Spleen (tissue), 11 donors: ENCODE results near the gene TBR1. TPM values are rescaled to one million over a fixed set of nuclear protein-coding genes. Genes with fewer than 3 reads are reported as not detected.
A peak's percentile ranks its signal among the peaks of the same experiment; 100 is the strongest.

ENCODE experiments used
- DNase-seq: peaks from one replicate; pipeline ENCODE4 v3.0.0-alpha.2; 2020
- H3K27ac ChIP-seq, 8 donors: fragments of 200-600 bp; sonication (generic) in 7 of 8; 1 replicate in 4 of 8; 2 replicates in 4 of 8; pipeline versions ENCODE4 v1.5.0 to v1.8.0; 2016 to 2021; ENCODE audit warnings: inconsistent platforms in 4 of 8, mild to moderate bottlenecking in 4 of 8, moderate library complexity in 1 of 8
- H3K27me3 ChIP-seq, 7 donors: fragments of 200-600 bp; sonication (generic) in 6 of 7; replicated peaks in 1 of 7; 1 replicate in 4 of 7; 2 replicates in 3 of 7; pipeline versions ENCODE4 v1.5.0 to v1.8.0; 2016 to 2021; ENCODE audit warnings: inconsistent platforms in 3 of 7, mild to moderate bottlenecking in 1 of 7
- H3K36me3 ChIP-seq, 6 donors: fragments of 200-600 bp; sonication (generic) in 5 of 6; 1 replicate in 4 of 6; 2 replicates in 2 of 6; pipeline versions ENCODE4 v1.5.0 to v1.8.0; 2016 to 2021; ENCODE audit warnings: inconsistent platforms in 2 of 6
- H3K4me1 ChIP-seq, 6 donors: fragments of 200-600 bp; sonication (generic) in 5 of 6; 1 replicate in 3 of 6; 2 replicates in 3 of 6; pipeline versions ENCODE4 v1.5.0 to v1.8.0; 2016 to 2021; ENCODE audit warnings: inconsistent platforms in 3 of 6
- H3K4me3 ChIP-seq, 8 donors: fragments of 200-600 bp; sonication (generic) in 7 of 8; 1 replicate in 4 of 8; 2 replicates in 4 of 8; pipeline versions ENCODE4 v1.5.0 to v1.8.0; 2016 to 2021; ENCODE audit warnings: inconsistent platforms in 4 of 8, mild to moderate bottlenecking in 4 of 8, moderate library complexity in 2 of 8
- H3K9me3 ChIP-seq, 8 donors: fragments of 200-600 bp; sonication (generic) in 7 of 8; 1 replicate in 4 of 8; 2 replicates in 4 of 8; pipeline versions ENCODE4 v1.5.0 to v1.8.0; 2016 to 2021; ENCODE audit warnings: inconsistent platforms in 4 of 8
- POLR2A ChIP-seq, 3 donors: fragments of 450-650 bp; IDR thresholded peaks; one replicate each; pipeline ENCODE4 v1.5.1; 2017; ENCODE audit warnings: antibody characterized with exemption in 3 of 3, mild to moderate bottlenecking in 1 of 3
- POLR2AphosphoS5 ChIP-seq, 3 donors: sonication (generic); formaldehyde crosslinking; IDR thresholded peaks; one replicate each; pipeline ENCODE4 v1.5.1; 2017; ENCODE audit warnings: antibody characterized with exemption in 3 of 3
- whole genome bisulfite sequencing, 5 donors: extraction: QIAGEN DNeasy Blood & Tissue Kit in 3 of 5; methylation state at CpG; one replicate each; pipeline versions ENCODE4 v1.1.5 to v1.1.7; 2013 to 2018; 5-methylcytosine and 5-hydroxymethylcytosine counted together
- intact Hi-C: fragments of 100-400 bp; cut with DNase I; formaldehyde crosslinking; loops from one replicate; pipeline ENCODE4 v1.15.0; 2023; ENCODE audit warnings: low total_unique reads
- polyA plus RNA-seq, 3 donors: library from polyadenylated mRNA; stranded (reverse); fragments of 200-250 nt; gene quantifications; one replicate each; pipeline ENCODE4 v1.2.1, GENCODE V29; 2013
- total RNA-seq, 7 donors: library from RNA; depleted of rRNA in 3 of 7; stranded (reverse); fragments of >200 nt in 3 of 7; fragmentation: NEBNext Ultra II Directional in 4 of 7; extraction: Animal tissue kit (Norgen Biotek cat#: 25700) in 4 of 7; gene quantifications; one replicate each; pipeline versions ENCODE4 v1.1.0 to v1.2.1, GENCODE V29; 2016 to 2021
- TF ChIP-seq, protein P1 (sequence below), 11 experiments: fragments of 200-600 bp in 7 of 11; fragments of 450-650 bp in 4 of 11; sonication (generic) in 4 of 11; IDR thresholded peaks in 8 of 11; conservative IDR thresholded peaks in 3 of 11; 1 replicate in 7 of 11; 2 replicates in 4 of 11; pipeline versions ENCODE4 v1.4.0 to v1.8.0; 2016 to 2021; ENCODE audit warnings: antibody characterized with exemption in 11 of 11, inconsistent platforms in 4 of 11, mild to moderate bottlenecking in 1 of 11
- donor health status: healthy with polysubstance abuse.
- donor health status: DM: no; HTN: no; CAD: no; lungs with moderate emphysema.
- donor health status: DM: no; HTN: no; CAD: no.
- donor health status: Bipolar disorder and iron deficiency.
- donor health status: healthy.
- donor health status: DM: no; HTN: no; CAD: no.
- donor health status: DM: yes; HTN: yes; CAD: no.

TBR1 gene
- total and polyA plus RNA-seq, 10 donors: 0.03 to 0.17 TPM; not detected in 8

DNA sequence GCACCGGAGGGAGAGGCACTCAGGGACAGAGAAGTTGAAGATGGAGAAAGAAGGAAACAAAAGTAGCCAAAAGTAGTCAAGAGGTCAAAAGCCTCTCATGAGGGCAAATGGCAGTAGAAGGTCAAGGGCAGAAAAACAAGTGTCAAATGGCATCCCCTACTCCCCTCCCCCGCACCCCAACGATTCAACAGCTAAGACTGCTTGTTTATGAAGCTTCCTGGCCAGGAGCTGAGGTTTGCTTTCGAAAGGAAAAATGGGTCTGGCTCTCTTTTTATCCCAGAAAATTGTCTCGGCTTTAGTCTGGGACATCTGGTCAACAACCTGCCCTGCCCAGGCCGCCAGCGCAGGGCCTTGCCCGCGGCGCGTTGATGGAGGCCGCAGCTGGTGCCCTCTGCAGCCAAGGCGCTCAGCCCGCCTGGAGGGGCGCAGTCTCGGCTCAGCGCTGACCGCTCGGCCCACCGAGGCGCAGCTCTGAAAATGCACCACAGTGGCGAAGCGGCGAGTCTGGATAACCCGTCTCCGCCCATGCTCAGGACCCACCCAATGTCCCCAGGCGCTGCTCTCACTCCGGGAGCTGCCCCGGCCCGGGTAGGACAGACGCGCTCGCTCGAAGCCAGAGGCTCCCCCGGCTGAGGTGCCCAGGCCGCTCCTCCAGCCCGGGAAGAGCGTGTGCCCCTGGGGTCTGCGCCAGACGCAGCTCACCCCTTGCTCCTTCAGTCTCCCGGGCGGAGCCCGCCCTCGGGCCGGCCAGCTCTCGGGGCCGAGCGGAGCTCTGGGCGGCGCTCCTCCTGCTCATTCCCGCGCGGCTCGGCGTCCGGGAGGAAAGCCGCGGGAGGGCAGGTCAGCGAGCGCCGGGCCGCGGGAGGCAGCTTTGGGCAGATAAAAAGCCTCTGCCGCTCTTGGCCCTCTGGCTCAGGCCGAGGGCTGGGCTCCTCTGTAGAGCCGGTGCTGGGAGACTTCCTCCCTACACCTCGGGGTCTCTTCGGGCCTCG lies 1.8 kb upstream of the TBR1 start:
- H3K27me3 ChIP-seq: peaks cover 0 to 62% (median 60%) of the 10 kb centered on the region in 7 donors
- TF ChIP-seq, protein P1, sequence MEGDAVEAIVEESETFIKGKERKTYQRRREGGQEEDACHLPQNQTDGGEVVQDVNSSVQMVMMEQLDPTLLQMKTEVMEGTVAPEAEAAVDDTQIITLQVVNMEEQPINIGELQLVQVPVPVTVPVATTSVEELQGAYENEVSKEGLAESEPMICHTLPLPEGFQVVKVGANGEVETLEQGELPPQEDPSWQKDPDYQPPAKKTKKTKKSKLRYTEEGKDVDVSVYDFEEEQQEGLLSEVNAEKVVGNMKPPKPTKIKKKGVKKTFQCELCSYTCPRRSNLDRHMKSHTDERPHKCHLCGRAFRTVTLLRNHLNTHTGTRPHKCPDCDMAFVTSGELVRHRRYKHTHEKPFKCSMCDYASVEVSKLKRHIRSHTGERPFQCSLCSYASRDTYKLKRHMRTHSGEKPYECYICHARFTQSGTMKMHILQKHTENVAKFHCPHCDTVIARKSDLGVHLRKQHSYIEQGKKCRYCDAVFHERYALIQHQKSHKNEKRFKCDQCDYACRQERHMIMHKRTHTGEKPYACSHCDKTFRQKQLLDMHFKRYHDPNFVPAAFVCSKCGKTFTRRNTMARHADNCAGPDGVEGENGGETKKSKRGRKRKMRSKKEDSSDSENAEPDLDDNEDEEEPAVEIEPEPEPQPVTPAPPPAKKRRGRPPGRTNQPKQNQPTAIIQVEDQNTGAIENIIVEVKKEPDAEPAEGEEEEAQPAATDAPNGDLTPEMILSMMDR (IDR thresholded peaks at IDR 0.05 in 8 of 11, conservative IDR thresholded peaks at IDR 0.05 in 3 of 11): no peak
- peak in 1 of 3 donors; percentile 52 for TF ChIP-seq POLR2AphosphoS5 (IDR thresholded peaks at IDR 0.05)
- 4 to 11% (median 6%) methylated on average over 50 to 69 of the region's 69 CpGs for WGBS, 5 donors
- intact Hi-C loops: no loop called here
- H3K36me3 ChIP-seq: peaks cover 0 to 22% (median 0%) of the 10 kb centered on the region in 6 donors
- no peaks in the 10 kb centered on the region for H3K9me3 ChIP-seq
- H3K4me3 ChIP-seq: peak overlapping the region; percentile 11 to 69 (median 39)
- H3K4me1 ChIP-seq: peaks cover 17 to 56% (median 51%) of the 10 kb centered on the region in 6 donors
- no peak overlapping the region for H3K27ac ChIP-seq
- DNase-seq: peak; percentile 76

DNA sequence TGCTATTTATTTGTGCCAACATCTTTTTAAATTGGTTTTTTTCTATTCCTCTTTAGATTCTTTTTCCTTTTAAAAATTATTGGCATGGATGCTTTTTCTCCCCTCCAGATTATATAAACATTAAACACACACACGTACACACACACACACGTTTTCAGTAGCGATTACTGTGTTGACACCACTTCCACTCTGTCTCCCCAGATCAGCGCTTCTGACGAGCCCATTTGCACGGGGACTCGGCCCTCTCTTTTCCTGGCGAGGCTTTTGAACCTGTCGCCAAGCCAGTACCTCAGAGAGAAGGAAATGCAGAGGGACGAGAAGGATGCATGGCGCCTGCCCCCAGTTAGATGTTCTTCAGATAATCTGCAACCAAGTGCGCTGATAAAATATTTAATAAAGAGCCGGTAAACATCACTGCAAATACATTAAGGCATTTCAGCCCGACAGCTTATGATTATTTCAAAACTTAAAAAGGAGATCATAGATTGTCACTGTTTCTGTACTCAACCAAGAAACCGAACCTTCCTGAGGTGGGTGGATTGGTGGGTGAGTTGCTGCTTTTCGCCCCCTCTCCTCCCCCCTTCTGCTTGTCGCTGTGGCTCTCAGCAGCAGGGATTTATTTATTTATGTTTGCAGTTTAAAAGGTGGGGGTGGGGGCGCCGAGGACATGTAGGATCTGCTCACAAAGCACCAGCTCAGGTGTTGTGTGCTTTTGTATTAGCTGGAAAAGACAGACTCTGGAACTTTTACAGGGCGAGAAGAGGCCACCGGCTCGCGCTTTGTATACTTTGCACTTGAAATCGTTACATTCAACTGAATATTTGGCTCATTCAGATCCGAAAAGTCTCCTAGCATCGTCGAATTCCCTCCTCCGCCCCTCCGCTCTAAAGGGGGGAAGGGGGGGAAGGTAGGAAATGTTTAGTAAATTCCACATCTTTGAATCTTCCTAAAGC lies 787 bp upstream of the TBR1 start:
- TF ChIP-seq, protein P1 (IDR thresholded peaks at IDR 0.05 in 8 of 11, conservative IDR thresholded peaks at IDR 0.05 in 3 of 11): no peak
- TF ChIP-seq POLR2A (IDR thresholded peaks at IDR 0.05) (no peak), POLR2AphosphoS5 (IDR thresholded peaks at IDR 0.05) (no peak)
- Histone ChIP-seq H3K4me3 (peak overlapping the region in 7 of 8 donors; percentile 11 to 69 (median 39)), H3K27me3 (peaks cover 0 to 71% (median 70%) of the 10 kb centered on the region in 7 donors), H3K27ac (no peak overlapping the region), H3K9me3 (no peaks in the 10 kb centered on the region), H3K36me3 (peaks cover 0 to 16% (median 0%) of the 10 kb centered on the region in 6 donors), H3K4me1 (peaks cover 17 to 62% (median 51%) of the 10 kb centered on the region in 6 donors)
- 7 to 10% (median 9%) methylated on average over 29 of the region's 29 CpGs for whole genome bisulfite sequencing, 5 donors
- intact Hi-C loops: no loop called here
- no peak for DNase-seq

DNA sequence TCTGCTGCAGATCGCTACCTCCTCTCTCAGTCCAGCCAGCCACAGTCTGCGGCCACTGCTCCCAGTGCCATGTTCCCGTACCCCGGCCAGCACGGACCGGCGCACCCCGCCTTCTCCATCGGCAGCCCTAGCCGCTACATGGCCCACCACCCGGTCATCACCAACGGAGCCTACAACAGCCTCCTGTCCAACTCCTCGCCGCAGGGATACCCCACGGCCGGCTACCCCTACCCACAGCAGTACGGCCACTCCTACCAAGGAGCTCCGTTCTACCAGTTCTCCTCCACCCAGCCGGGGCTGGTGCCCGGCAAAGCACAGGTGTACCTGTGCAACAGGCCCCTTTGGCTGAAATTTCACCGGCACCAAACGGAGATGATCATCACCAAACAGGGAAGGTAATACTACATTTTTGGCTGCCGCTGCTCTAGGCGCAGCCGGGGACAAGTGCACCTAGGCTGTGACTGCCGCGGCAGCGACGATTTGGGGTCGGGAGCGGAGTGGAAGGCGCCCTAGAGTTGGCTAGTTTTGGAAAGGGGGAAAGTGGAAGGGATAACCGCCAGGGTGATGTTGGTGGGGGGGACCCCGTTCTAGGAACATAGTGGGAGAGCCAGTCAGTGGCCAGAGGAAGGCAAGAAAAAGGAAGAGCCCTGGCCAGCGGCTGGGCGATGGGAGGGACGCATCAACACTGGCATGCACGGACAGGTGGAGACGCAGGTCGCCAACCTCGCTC lies 776 bp downstream of the TBR1 start:
- Histone ChIP-seq H3K27ac (no peak overlapping the region), H3K4me3 (peak overlapping the region in 1 of 8 donors; percentile 69), H3K27me3 (peaks cover 0 to 87% (median 85%) of the 10 kb centered on the region in 7 donors), H3K36me3 (peaks cover 0 to 2% (median 0%) of the 10 kb centered on the region in 6 donors), H3K9me3 (no peaks in the 10 kb centered on the region), H3K4me1 (peaks cover 17 to 70% (median 51%) of the 10 kb centered on the region in 6 donors)
- DNase-seq: no peak
- intact Hi-C loops: no loop called here
- TF ChIP-seq, protein P1 (IDR thresholded peaks at IDR 0.05 in 8 of 11, conservative IDR thresholded peaks at IDR 0.05 in 3 of 11): no peak
- TF ChIP-seq POLR2AphosphoS5 (IDR thresholded peaks at IDR 0.05) (no peak), POLR2A (IDR thresholded peaks at IDR 0.05) (no peak)
- 5 to 12% (median 8%) methylated on average over 40 to 41 of the region's 41 CpGs for WGBS, 5 donors
